SK-N-SH treated with all-trans-retinoic acid at 6 μM for 48 hours (cell line): ENCODE results near the gene LMAN2.

ENCODE experiments used
- ARNTL ChIP-seq: fragments of 450-650 bp; formaldehyde crosslinking; IDR thresholded peaks from 2 replicates; pipeline ENCODE4 v1.5.0; 2020; ENCODE audit warnings: low read depth, mild to moderate bottlenecking, moderate library complexity, borderline replicate concordance
- ESRRG ChIP-seq: fragments of 250-450 bp; sonication (Bioruptor Pico); IDR thresholded peaks from 2 replicates; pipeline ENCODE4 v1.6.1; 2021; ENCODE audit warnings: mild to moderate bottlenecking
- TCF4 ChIP-seq: fragments of 250-450 bp; sonication (Bioruptor Pico); IDR thresholded peaks from 2 replicates; pipeline ENCODE4 v1.8.0; 2021; ENCODE audit warnings: mild to moderate bottlenecking, moderate library complexity, borderline replicate concordance
- ZFP3 ChIP-seq: fragments of 250-450 bp; sonication (Bioruptor Pico); IDR thresholded peaks from 2 replicates; pipeline ENCODE4 v1.5.0; 2020; ENCODE audit warnings: mild to moderate bottlenecking, moderate library complexity
- TF ChIP-seq, protein P1 (sequence below): fragments of 250-450 bp; sonication (Bioruptor Pico); IDR thresholded peaks from 2 replicates; pipeline ENCODE4 v1.5.1; 2020; ENCODE audit warnings: low read depth, mild to moderate bottlenecking, moderate library complexity
- TF ChIP-seq, protein P2 (sequence below): fragments of 250-450 bp; sonication (Bioruptor Pico); IDR thresholded peaks from 2 replicates; pipeline ENCODE4 v1.8.0; 2020; ENCODE audit warnings: mild to moderate bottlenecking, moderate library complexity, borderline replicate concordance

DNA sequence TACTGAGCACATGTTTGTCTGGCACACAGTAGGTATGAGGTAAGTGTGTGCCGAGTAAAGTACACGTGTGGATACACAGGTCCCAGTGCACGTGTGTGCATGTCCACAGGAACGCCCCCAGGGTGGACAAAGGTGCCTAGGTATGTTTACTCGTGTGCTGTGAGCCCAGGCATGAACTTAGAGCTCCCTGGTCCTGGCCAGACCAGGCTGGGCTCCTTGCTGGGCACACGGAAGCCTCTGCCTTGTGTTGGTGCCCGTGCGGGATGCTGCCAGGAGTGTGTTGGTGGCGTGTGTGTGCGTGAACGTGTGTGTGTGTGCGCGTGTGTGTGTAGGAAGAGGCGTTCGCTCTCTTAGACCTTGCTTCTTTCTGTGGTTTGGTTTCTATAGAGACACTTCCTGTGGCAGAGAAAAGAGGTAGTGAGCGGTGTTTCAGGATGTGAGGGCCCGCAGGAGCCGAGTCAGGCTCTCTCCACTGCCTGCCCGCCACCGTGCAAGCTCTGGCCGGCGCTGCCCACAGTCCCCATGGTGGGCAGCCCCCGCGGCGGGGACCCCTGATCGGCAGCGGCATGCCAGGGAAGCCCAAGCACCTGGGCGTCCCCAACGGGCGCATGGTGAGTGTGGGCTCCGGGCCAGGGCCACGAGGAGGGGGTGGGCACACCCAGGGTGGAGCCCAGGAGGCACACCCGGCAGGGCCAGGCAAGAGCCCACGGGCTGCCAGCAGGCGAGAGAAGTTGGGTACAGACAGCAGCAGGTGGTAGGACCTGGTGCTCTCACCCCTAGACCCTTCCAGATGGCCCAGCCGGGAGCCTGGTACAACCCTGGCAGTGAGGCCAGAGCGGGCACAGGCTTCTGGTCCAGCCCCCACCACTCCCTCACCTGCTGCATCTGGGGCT, 6.2 kb upstream of the LMAN2 start, which contains the start of gene RGS14:
- TF ChIP-seq, protein P1, sequence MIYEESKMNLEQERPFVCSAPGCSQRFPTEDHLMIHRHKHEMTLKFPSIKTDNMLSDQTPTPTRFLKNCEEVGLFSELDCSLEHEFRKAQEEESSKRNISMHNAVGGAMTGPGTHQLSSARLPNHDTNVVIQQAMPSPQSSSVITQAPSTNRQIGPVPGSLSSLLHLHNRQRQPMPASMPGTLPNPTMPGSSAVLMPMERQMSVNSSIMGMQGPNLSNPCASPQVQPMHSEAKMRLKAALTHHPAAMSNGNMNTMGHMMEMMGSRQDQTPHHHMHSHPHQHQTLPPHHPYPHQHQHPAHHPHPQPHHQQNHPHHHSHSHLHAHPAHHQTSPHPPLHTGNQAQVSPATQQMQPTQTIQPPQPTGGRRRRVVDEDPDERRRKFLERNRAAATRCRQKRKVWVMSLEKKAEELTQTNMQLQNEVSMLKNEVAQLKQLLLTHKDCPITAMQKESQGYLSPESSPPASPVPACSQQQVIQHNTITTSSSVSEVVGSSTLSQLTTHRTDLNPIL (CRISPR knock-in tag), result no peak
- TF ChIP-seq, protein P2, sequence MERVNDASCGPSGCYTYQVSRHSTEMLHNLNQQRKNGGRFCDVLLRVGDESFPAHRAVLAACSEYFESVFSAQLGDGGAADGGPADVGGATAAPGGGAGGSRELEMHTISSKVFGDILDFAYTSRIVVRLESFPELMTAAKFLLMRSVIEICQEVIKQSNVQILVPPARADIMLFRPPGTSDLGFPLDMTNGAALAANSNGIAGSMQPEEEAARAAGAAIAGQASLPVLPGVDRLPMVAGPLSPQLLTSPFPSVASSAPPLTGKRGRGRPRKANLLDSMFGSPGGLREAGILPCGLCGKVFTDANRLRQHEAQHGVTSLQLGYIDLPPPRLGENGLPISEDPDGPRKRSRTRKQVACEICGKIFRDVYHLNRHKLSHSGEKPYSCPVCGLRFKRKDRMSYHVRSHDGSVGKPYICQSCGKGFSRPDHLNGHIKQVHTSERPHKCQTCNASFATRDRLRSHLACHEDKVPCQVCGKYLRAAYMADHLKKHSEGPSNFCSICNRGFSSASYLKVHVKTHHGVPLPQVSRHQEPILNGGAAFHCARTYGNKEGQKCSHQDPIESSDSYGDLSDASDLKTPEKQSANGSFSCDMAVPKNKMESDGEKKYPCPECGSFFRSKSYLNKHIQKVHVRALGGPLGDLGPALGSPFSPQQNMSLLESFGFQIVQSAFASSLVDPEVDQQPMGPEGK (CRISPR knock-in tag), result no peak
- TF ChIP-seq ZFP3 (CRISPR knock-in tag) (no peak), TCF4 (CRISPR knock-in tag) (no peak), ARNTL (CRISPR knock-in tag) (no peak), ESRRG (CRISPR knock-in tag) (no peak)
